ENCODE results near the gene EXOC4.

GRCh38 chr7:133352430-133352829, 99.6 kb downstream of the EXOC4 start:
- TF ChIP-seq CTCF (IDR thresholded peaks at IDR 0.05; ENCODE audit: low read depth, low read length, poor library complexity, severe bottlenecking) (no peak), EZH2phosphoT487 (IDR thresholded peaks at IDR 0.05; ENCODE audit: borderline replicate concordance, low read length) (no peak)

All from DOHH2 (cell line).